LNCAP (cell line): Measurements from ENCODE around the gene ATP2A1.

ENCODE experiments used
- CTCF ChIP-seq: fragments of 450-650 bp; IDR thresholded peaks from 2 replicates; pipeline ENCODE4 v1.5.1; 2017; ENCODE audit warnings: mild to moderate bottlenecking

Gene ATP2A1

GRCh38 chr16:28893291-28893690 is 15.0 kb downstream of the ATP2A1 start:
- no peak for TF ChIP-seq CTCF

GRCh38 chr16:28895609-28896008 is 17.3 kb downstream of the ATP2A1 start:
- TF ChIP-seq CTCF = no peak

GRCh38 chr16:28897826-28898225 is 19.5 kb downstream of the ATP2A1 start:
- TF ChIP-seq CTCF = no peak

GRCh38 chr16:28898266-28898665 is 20.0 kb downstream of the ATP2A1 start:
- no peak for TF ChIP-seq CTCF

- no peak for TF ChIP-seq CTCF
Measured at GRCh38 chr16:28898942-28899341, 20.7 kb downstream of the ATP2A1 start.

GRCh38 chr16:28899882-28900590 is 21.7 kb downstream of the ATP2A1 start:
- TF ChIP-seq CTCF = no peak

GRCh38 chr16:28900601-28901000 is 22.3 kb downstream of the ATP2A1 start:
- no peak for TF ChIP-seq CTCF

GRCh38 chr16:28901862-28902261 is 23.6 kb downstream of the ATP2A1 start:
- TF ChIP-seq CTCF = no peak
